ENCODE results near the gene FAM204A. TPM values are rescaled to one million over a fixed set of nuclear protein-coding genes. Genes with fewer than 3 reads are reported as not detected.

FAM204A gene
- polyA plus RNA-seq, 1 donor, result 37.5 TPM

GRCh38 chr10:118277871-118278270, 64.3 kb downstream of the FAM204A start:
- DNase-seq, result no peak

- DNase-seq, result no peak
Measured at GRCh38 chr10:118276727-118277126, 65.4 kb downstream of the FAM204A start.

GRCh38 chr10:118276204-118276603, 65.9 kb downstream of the FAM204A start:
- DNase-seq, result peak; percentile 10

GRCh38 chr10:118273662-118274061, 68.5 kb downstream of the FAM204A start:
- no peak for DNase-seq

GRCh38 chr10:118272767-118273166, 69.4 kb downstream of the FAM204A start:
- no peak for DNase-seq

GRCh38 chr10:118272149-118272721, 69.9 kb downstream of the FAM204A start:
- DNase-seq, result peak; percentile 15

GRCh38 chr10:118271671-118272070, 70.5 kb downstream of the FAM204A start:
- DNase-seq, result no peak

- DNase-seq, result no peak
Measured at GRCh38 chr10:118266098-118266748, 75.9 kb downstream of the FAM204A start.

GRCh38 chr10:118264838-118265470, 77.2 kb downstream of the FAM204A start:
- no peak for DNase-seq

GRCh38 chr10:118264252-118264651, 77.9 kb downstream of the FAM204A start:
- no peak for DNase-seq

- no peak for DNase-seq
Measured at GRCh38 chr10:118262538-118262937, 79.6 kb downstream of the FAM204A start.

- no peak for DNase-seq
Measured at GRCh38 chr10:118259288-118259906, 82.7 kb downstream of the FAM204A start.

GRCh38 chr10:118258285-118258684, 83.8 kb downstream of the FAM204A start:
- DNase-seq, result no peak

GRCh38 chr10:118256825-118257570, 85.1 kb downstream of the FAM204A start:
- DNase-seq, result no peak

- no peak for DNase-seq
Measured at GRCh38 chr10:118256209-118256608, 85.9 kb downstream of the FAM204A start.

- no peak for DNase-seq
Measured at GRCh38 chr10:118255355-118255754, 86.8 kb downstream of the FAM204A start.

GRCh38 chr10:118254654-118255053, 87.5 kb downstream of the FAM204A start:
- peak; percentile 27 for DNase-seq

- DNase-seq, result no peak
Measured at GRCh38 chr10:118253397-118253796, 88.7 kb downstream of the FAM204A start.

- no peak for DNase-seq
Measured at GRCh38 chr10:118251791-118252190, 90.3 kb downstream of the FAM204A start.

GRCh38 chr10:118249714-118250113, 92.4 kb downstream of the FAM204A start:
- no peak for DNase-seq
